HuH-7.5 (cell line): Measurements from ENCODE around the gene DENND6B.

Source experiments
- DNase-seq: peaks from one replicate; pipeline ENCODE4 v3.0.0; 2011; ENCODE audit warnings: low spot score

Gene DENND6B

DNA sequence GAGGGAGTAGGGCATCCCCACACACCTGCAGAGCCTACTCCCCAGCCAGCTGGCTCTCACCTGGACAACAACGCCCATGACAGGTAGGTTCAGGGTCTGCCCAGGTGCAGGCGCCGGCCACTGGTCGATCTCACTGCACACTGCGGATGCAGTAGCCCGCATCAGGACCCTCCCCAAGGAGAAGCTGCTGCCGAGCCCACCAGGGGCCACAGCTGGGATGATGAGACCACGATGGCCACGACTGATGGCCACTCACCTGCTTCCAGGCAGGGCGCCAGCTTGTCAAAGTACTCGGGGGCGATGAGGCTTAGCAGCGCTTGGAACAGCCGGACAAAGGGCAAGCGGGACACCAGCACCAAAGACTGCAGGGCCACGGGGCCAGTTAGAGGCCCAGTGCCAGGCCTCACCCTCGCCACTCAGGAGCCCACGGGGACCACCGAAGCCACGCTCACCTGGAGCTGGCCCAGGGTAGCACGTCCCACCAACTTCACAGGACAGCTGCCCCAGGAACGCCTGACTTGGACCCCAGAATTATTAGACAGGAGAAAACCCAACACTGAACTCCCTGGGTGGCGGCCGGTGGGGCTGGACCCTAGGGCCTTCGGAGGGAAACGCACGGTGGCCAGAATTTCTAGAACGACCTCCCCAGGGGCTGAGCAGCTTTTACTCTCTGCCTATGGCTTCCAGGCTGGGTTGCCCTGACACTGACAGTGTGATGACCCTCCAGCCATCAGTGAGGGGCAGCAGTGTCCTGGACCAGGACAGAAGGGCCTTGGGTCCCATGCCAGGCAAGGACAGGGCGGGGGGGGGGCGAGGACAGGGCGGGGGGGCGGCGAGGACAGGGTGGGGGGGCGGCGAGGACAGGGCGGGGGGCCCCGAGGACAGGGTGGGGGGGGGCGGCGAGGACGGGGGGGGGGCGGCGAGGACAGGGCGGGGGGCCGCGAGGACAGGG is 10.4 kb downstream of the DENND6B start:
- peak; percentile 4 for DNase-seq

DNA sequence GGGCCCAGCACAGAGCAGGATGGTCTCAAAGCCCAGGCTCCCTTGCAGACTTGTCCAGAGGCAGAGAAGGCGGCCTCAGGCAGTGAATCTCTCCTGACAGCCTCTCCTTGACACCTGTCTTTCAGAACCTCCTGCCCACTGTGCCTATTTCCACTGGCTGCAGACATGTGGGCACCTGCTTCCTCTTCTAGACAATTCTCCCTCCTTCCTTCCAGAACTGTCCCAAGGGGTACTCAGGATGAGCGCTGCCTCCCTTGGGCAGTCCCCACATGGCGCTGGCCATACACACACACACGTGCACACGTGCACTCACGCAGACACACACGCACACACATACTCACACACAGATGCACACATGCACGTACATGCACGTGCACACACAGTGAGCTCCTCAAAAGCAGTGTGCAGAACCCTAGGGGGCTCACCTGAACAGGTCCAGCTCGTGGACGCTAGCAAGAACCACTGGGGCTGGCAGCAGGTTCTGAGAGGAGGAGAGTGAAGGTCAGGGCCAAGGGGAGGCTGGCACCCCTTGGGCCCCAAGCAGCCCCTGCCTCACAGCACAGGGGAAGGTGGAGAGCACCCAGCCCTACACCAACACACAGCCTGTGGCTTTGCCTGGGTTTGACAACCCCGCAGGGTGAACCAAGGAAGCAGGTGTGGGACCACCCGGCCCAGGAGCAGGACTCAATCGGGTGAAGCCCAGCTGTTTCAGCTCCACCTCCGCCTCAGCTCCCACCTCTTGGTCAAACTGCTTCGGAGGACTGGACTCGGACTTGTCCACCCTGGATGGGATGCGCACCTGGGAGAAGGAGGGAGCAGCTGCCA is 11.3 kb downstream of the DENND6B start:
- peak; percentile 3 for DNase-seq

GRCh38 chr22:50314455-50315288 is 12.1 kb downstream of the DENND6B start:
- DNase-seq, result no peak

DNA sequence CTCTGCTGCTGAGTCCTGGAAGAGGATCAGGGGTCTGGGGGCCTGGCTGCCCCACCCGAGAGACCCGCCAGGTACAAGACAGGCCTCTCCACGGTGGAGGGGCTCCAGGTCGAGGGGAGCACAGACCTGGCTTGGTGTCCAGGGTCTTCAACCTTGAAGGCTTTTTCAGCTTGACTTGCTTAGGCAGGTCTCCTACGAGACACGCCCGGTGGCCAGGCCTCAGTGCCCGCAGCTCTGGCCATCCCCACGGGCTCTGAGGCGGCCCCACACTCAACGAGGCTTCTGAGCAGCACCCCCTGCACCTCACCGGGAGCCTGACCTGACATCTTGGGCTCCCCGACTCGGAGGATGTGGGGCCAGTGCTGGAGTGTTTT is 12.7 kb downstream of the DENND6B start:
- no peak for DNase-seq

DNA sequence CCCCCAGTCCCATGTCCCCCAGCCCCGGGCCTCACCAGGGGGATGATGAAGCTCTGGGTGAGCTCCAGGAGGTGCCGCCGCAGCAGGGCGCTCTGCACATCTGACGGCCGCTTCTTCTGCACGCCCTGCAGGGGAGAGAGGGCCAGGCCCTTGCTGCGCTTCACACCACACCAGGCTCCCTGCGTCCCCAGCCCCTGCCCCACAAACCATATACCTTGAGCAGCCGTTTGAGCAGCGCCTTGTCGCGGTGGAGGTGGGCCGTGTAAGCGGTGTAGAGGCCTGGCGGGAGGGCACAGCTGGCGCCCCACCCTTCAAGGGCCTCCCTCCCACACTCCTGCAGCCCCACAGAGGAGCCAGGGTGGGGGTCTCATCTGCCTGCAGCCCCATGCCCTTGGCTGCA is 13.2 kb downstream of the DENND6B start:
- DNase-seq, result no peak

DNA sequence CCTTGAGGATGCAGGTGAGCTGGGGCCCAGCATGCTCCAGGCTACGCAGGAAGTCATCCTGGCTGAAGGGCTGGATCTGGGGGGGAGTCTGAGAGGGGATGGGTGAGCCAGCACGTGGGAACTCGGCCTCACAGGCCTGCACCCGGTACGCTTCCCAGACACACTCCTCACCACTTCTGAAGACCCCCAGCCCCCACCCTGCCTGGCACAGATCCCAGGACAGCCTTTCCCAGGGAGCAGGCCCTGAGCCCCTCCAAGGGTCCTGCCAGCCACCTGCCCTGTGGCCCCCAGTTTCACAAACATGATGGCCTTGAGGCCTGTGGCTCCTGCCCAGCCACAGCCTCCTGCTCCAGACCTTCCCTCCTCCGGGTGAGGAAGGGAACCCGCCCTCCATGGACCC is 13.8 kb downstream of the DENND6B start:
- no peak for DNase-seq

DNA sequence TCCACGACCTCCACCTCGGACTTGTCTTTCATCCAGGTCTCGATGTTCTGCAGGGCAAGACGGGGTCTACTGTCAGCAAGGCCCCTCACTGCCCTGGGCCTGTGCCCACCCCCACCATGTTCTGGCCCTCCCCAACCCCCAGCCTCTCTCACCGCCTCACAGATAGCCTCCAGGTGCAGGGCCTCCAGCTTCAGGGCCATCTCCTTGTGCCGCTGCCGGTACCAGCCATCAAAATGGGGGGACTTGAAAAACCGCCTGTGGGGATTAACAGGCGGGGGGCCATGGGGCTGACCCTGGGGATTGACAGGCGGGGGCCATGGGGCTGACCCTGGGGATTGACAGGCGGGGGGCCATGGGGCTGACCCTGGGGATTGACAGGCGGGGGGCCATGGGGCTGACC is 14.4 kb downstream of the DENND6B start:
- DNase-seq, result no peak

GRCh38 chr22:50311606-50312351 is 15.0 kb downstream of the DENND6B start:
- DNase-seq, result no peak

DNA sequence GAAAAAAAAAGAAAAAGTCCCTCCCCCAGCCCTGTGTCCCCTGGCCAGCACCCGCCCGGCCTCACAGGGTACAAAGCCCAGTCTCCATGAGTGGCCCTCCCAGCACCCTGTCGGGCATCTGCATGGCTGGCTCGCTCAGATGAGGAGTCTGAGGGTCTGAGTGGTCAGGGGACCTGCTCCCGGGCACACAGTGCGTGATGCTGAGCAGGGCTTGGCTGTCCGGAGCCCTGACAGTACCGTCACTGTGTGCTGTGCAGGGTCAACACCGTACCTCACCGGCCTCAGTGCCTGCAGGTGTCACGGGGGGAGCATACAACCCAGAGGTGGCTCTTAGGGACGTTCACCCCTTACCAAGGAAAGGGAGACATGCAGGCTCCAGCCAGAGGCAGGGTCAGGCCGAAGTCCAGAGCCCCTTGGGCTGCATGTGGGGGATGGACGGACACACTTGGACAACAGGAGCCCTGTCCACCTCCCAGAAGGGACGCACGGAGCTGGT is 15.8 kb downstream of the DENND6B start:
- no peak for DNase-seq

- DNase-seq, result no peak
Measured at GRCh38 chr22:50310031-50310722, 16.6 kb downstream of the DENND6B start.

GRCh38 chr22:50309601-50309991 is 17.2 kb downstream of the DENND6B start:
- DNase-seq, result no peak

DNA sequence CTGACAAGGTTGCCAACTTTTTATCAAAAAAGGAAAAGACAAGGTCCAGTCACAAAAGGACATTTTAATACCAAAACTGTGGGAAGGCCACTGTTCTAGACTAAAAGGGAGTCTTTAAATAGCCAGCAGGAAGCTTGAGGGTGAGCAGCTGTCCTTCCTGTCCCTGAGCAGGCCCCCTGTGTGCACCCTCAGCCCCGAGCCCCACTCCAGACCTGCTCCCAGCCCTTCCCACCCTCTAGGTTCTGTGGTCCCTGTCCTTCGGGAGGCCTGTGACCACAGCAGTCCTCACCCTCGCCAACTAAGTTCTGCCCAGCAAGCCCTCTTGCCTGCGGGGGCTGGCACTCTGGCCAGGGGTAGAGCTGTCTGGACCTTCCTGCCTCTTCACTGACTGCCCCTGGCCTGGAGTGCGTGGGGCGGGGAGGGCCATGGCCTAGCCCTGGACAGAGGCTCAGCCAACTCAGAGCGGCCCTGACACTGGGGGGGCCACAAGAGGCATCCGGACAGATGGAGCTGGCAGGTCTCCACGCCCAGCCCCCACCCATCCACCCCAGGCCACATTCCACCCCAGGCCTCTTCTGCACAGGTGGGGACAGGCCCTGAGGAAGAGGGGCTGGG is 17.7 kb downstream of the DENND6B start:
- no peak for DNase-seq

- DNase-seq, result no peak
Measured at GRCh38 chr22:50308597-50308935, 18.2 kb downstream of the DENND6B start.

DNA sequence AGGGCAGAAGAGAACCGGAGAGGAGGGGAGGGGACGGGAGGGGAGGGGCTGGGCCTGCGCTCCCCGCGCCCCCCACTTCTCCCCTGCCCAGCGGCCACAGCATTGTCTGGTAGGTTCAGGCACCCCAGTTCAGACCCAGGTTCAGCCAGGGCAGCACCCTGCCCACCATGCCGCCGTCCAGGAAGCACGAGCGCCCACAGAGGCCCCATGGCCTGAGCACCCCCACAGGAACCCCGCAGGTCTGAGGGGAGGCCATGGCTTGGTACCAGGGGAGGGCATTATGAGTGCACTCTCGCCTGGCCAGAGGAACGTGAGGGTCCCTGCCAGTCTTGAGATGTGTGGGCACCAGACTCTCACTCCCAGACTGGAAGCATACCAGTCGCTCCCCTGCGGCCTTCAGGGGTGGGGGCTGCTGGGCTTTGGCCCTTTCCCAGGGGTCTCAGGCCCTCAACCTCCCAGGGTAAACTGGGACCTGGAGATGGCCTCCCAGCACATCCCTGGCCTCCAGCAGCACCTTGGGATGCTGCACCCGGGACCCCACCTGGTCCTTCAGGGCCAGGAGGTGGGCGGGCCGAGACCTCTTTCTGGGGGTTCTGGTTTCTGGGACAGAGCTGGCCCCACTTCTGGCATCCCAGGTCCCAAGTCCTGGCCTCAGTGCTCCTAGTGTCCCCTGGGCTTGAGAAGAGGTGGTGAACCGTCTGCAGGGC is 18.8 kb downstream of the DENND6B start:
- no peak for DNase-seq

DNA sequence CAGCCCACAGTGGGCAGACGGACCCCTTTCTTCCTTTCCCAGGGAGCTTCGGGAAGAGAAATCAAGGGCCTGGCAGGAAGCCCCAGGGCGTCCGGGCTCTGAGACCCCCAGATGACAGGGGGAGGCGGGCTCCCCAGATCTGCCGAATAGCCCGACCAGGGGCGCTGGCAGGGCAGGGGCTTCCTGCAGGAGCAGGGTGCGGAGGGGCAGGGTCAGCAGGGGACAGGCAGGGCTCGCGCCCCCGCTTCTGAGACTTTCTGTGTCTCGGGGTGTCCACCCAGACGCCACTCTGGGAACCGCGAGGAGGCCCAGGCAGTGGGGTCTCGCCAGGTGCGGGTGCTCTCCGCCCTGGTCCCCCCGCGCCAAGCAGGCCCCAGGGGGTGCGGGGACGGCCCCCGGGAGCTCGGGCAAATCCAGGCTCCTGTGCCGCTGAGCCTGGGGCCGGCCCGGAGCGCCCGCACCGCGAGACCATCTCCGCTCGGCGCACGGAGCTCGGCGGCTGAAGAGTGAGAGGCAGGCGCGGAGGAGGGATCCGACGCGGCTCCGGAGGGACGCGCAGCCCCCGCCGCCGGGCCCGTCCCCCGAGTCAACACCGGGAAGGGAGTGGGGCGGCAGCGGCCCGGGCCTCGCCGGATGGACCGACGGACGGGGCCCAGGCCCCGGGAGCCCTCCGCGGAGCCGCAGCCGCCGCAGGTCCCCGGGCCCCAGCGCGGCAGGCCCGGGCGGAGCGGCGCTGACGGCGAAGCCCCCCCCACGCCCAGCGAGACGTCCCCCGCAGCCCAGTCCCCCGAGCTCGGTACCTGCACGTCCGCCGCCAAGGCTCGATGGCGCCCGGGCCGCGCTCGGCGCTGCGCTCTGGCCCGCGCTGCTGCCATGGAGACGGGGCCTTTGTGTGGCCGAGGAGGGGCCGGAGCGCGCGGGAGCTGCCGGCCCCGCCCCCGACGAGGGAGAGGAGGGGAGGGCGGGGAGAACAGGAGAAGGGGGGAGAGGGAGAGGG is 19.8 kb downstream of the DENND6B start, which contains the start of gene PLXNB2:
Gene PLXNB2, minus strand, starts transcription at position 894 of the 997 bp plus-strand sequence. CDS start 17,062 bp downstream, outside the sequence.
- DNase-seq, result peak; percentile 89

- peak; percentile 73 for DNase-seq
Measured at GRCh38 chr22:50305923-50306566, 20.8 kb downstream of the DENND6B start.

DNA sequence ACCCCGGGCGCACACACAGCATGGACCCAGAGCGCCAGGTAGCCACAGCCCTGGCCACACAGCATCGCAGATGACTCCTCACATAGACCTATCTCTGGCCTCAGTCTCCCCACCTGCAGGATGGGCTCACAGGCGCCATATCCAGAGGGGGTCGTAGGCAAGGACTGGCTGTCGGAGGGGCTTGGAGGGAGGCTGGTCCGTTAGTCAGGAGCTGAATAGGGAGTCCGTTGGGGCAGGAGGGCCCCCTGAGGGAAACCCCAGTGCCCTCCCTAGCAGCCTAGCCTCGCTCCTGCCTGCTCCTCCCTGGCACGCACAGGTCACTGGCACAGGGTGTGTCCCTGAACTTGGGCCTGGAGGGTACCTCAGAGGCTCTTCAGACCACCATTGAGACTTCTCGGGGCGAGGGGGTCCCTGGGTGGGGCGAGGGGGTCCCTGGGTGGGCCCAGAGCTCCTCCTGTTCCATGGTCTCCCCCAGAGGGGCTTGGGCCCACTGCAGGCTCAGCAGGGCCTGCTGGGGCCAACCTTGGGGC is 21.4 kb downstream of the DENND6B start:
- DNase-seq, result no peak
